NCI-H2081 (cell line): ENCODE measurements around the gene ANKRD29.

Source experiments
- DNase-seq, 2 experiments: peaks; one replicate each; lab custom pipeline; 2025; lab: John Stamatoyannopoulos, UW

Gene ANKRD29

GRCh38 chr18:23684515-23685197, 21.9 kb upstream of the ANKRD29 start:
- peak in 1 of 2 experiments; percentile 7 for DNase-seq

GRCh38 chr18:23683671-23684070, 21.0 kb upstream of the ANKRD29 start:
- DNase-seq, result no peak

- no peak for DNase-seq
Measured at GRCh38 chr18:23683155-23683554, 20.4 kb upstream of the ANKRD29 start.

DNA sequence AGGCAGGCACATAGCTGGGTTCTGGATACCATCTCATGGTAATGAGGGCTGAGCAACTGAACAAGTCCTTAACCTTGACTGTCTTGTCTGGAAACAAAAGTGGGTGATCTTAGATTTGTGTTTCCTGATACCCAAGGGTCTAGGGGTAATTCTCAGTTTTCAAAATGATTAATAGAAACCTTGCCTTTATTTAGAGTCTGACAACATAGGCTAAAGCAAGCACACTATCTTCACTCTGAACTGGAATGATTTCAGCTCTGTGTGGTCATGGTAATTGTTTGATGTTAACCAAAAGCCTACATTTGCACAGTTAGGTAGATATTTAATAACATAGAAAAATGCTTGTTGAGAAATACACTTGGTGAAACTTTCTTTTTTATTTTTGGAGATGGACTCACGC, 19.8 kb upstream of the ANKRD29 start:
- DNase-seq, result no peak

DNA sequence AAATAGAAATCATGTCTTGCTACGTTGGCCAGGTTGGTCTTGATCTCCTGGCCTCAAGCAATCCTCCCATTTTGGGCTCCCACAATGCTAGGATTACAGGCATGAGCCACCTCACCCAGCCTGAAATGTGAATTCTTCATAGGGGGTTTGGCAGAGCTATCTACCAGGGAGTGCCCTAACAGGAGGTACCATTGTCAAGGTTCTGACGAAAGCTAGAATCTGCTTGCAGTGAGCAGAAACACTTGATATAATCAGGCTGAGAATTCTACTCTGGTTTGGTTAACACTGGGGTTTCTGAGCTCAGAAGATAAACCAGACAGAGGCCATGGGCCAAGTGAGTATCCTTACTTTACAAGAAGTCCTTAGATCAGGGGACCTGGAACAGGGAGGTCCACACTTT, 19.3 kb upstream of the ANKRD29 start:
- DNase-seq, result no peak

DNA sequence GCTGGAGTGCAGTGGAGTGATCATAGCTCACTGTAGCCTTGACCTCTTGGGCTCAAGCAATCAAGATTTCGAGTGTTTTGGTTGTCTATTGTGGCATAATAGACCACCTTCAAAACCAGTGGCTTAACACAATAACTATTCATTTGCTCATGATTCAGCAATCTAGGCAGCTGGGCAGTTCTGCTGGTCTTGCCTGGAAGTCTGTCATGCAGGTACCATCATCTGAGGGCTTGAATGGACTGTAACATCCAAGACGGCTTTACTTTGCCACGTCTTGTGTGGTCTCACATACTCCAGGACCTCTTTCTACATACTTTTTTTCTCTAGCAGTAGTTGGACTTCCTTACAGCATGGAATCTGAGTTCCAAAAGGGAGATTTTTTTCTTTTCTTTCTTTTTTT, 13.2 kb upstream of the ANKRD29 start:
- no peak for DNase-seq

GRCh38 chr18:23675236-23675635, 12.5 kb upstream of the ANKRD29 start:
- DNase-seq, result no peak

GRCh38 chr18:23673725-23674124, 11.0 kb upstream of the ANKRD29 start:
- no peak for DNase-seq

- DNase-seq, result no peak
Measured at GRCh38 chr18:23671564-23671963, 8.9 kb upstream of the ANKRD29 start.

GRCh38 chr18:23669804-23670405, 7.2 kb upstream of the ANKRD29 start:
- no peak for DNase-seq

DNA sequence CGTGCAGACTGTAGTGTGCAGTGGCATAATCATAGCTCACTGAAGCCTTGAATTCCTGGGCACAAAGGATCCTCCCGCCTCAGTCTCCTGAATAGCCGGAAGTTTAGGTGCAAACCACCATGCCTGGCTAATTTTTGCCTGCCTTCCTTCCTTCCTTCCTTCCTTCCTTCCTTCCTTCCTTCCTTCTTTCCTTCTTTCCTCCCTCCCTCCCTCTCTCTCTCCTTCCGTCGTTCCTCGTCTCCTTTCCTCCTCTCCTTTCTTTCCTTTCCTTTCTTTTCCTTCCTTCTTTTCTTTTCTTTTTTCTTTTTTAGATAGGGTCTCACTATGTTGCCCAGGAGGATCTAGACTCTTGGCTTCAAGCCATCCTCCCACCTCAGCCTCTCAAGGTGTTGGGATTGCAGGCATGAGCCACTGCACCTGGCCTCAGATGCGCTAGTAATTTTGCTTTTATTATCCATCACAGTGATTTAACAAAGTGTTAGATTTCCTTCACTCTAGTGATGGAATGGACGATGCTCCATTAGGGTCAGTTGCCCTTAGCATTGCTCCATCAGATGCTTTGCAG, 6.6 kb upstream of the ANKRD29 start:
- no peak for DNase-seq

DNA sequence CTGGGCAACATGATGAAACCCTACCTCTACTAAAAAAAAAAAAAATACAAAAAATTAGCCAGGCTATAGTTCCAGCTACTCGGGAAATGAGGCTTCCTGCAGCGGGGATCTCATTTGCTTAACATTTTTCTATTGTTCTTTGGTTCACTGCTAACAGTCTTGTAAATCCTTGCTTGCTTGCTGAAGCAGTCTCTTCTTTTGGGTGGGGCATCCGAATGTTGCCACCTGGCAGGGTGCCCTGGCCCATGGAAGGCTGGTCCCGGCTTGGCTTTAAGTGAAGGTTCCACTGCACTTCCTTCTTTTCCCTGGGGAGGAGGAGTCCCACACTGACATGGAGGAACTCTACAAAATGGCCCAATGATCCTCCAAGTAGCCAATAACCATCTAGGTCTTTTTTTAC, 6.0 kb upstream of the ANKRD29 start:
- DNase-seq, result no peak

DNA sequence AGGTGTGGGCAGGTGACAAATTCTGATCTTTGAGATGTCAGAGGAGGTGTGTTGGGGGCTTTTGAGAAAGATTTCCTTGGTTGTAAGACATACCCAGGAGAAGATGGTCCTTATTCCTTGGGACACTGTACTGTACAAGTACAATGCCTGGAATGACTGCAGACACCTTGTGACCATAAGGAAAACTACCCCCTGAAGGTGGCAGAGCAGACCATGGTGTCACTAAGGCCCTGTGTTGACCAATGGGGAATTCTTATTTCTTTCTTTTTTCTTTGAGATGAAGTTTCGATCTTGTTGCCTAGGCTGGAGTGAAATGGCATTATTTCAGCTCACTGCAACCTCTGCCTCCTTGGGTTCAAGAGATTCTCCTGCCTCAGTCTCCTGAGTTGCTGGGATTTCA, 4.4 kb upstream of the ANKRD29 start:
- no peak for DNase-seq

- no peak for DNase-seq
Measured at GRCh38 chr18:23664674-23665073, 2.0 kb upstream of the ANKRD29 start.

- no peak for DNase-seq
Measured at GRCh38 chr18:23661735-23662308, 889 bp downstream of the ANKRD29 start.

GRCh38 chr18:23658285-23658684, 4.4 kb downstream of the ANKRD29 start:
- no peak for DNase-seq

GRCh38 chr18:23652232-23652631, 10.5 kb downstream of the ANKRD29 start:
- DNase-seq, result no peak

DNA sequence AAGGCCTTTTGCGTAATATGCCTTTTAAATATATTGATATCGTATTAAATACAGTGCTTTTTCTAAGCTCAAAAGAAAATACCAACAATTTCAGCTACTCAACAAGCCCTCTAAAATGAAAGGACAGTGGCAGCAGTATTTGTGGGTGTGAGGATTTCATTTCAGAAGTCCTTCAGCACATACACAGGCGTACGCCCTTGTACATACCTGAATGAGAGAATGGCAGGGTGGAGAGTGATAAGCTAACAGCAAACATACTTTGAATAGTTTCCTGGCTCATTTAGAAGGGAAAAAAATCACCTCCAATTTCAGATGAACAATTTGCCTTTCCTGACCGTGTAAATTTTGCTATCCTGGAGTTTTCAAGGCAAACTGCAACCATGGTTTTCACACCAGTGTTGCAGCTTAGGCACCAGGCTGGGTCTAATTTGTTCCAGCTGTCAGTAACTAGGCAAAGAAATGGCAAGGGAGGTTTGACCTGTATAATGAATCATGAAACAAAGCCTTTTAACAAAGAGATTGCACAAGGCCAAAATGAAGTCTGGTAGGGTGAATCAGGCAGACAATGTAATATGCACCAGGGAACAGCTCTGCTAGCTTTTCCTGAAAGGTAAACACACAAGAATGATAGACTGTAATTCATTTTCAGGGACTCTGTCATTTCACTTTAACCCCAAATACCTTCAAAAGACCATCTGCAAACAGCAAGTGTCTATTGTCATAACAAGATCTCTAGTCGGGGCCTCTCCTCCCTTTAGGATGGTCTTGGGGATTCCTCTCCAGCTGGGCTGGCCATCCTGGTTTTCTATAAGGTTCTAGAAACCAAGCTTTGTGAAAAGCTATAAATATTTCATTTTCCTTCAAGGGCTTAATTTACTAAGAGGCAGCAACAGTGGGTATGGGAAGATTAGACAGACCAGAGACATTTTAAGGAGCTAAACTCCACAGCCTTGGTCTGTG, 11.5 kb downstream of the ANKRD29 start:
- peak in 1 of 2 experiments; percentile 19 for DNase-seq

GRCh38 chr18:23648940-23649607, 13.6 kb downstream of the ANKRD29 start:
- no peak for DNase-seq

- no peak for DNase-seq
Measured at GRCh38 chr18:23648456-23648855, 14.3 kb downstream of the ANKRD29 start.

DNA sequence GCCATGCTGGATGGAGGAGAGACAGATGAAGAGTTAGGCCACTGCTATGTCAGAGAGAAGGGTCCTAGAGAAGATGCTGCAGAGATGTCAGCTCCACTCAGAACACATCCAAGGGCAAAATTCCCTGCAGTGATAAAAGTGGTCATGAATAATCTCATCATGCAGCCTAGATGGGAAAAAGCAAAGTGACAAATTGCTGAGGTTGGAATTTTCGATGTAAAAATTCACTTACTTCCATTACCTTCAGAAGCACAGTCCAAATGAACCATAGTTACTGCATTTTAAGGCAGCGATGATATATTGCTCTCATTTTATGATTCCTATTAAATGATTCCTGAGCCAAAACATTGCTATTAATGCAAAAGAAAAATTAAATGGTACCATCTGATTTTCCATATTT, 16.4 kb downstream of the ANKRD29 start:
- no peak for DNase-seq
